ENCODE measurements around the gene PIR. TPM values are rescaled to one million over a fixed set of nuclear protein-coding genes. Genes with fewer than 3 reads are reported as not detected.

Gene PIR
- total RNA-seq, 1 experiment from 2014 or later = 27.5 TPM

DNA sequence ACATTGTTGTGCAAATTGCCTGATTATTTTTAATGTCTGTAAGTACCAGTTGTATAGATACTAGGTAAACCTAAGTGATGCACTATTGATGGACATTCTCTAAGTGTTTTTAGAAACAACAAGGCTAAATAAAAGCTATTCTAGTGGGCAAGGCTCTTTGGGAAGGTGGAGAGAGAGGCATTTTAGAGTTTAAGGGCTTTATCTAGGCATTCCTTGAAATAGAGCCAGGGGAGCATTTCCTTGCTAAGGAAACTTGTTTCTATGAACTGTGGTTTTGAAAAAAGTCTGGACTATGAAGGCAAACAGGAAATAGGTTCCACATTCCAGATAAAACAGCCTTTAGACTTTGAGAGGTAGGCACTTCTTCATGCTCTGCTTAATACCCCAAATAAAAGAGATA, 31.3 kb upstream of the PIR start:
- intact Hi-C loops (cut with micrococcal nuclease) = no loop called here
- ChIA-PET CTCF (no interaction called here), POLR2A (no interaction called here), RAD21 (ENCODE audit: low non-redundant PET in 1 of 2, low total read pairs in 2 of 2, uncharacterized antibody in 2 of 2, unreplicated experiment in 2 of 2) (no interaction called here)
- no peak overlapping the region for H3K27ac ChIP-seq (ENCODE audit: low read depth, low read length)
- no peaks in the 10 kb centered on the region for H3K27me3 ChIP-seq (ENCODE audit: insufficient read depth, low read length)
- no peak overlapping the region for H2AFZ ChIP-seq (ENCODE audit: low read depth, low read length, poor library complexity, severe bottlenecking)
- H3K4me3 ChIP-seq (replicated peaks in 1 of 2; ENCODE audit: low read depth in 1 of 2, low read length in 2 of 2) = no peak overlapping the region
- BruUV-seq (replicated peaks) = no TSS peak
- H3K79me2 ChIP-seq (ENCODE audit: insufficient read depth, low read length) = no peaks in the 10 kb centered on the region
- H3K4me2 ChIP-seq (ENCODE audit: low read length) = no peak overlapping the region
- no peaks in the 10 kb centered on the region for H3K4me1 ChIP-seq (ENCODE audit: control insufficient read depth in 1 of 2, insufficient read depth in 2 of 2, low read length in 2 of 2)
- no peaks in the 10 kb centered on the region for H3K9me2 ChIP-seq (ENCODE audit: insufficient read depth)
- no peaks in the 10 kb centered on the region for H4K20me1 ChIP-seq (ENCODE audit: insufficient read depth)
- ATAC-seq (no peak), DNase-seq (ENCODE audit: low read depth, low spot score) (no peak)
- H3K9ac ChIP-seq (ENCODE audit: low read length) = no peak overlapping the region
- no peaks in the 10 kb centered on the region for H3K9me3 ChIP-seq (ENCODE audit: control insufficient read depth in 1 of 2, insufficient read depth in 1 of 2, low read depth in 1 of 2, low read length in 2 of 2)
- TF ChIP-seq CBX3 (IDR thresholded peaks at IDR 0.05; ENCODE audit: low read depth) (no peak), YY1 (IDR thresholded peaks at IDR 0.05; ENCODE audit: extremely low read depth, insufficient replicate concordance, low read depth, low read length) (no peak), SP1 (IDR thresholded peaks at IDR 0.05; ENCODE audit: low read depth) (no peak), POLR2A (IDR thresholded peaks at IDR 0.05; ENCODE audit: borderline replicate concordance, extremely low read depth, insufficient read depth, insufficient read length) (no peak)
- no peaks in the 10 kb centered on the region for H3K36me3 ChIP-seq (ENCODE audit: control insufficient read depth in 1 of 2, insufficient read depth in 2 of 2, low read length in 2 of 2)

DNA sequence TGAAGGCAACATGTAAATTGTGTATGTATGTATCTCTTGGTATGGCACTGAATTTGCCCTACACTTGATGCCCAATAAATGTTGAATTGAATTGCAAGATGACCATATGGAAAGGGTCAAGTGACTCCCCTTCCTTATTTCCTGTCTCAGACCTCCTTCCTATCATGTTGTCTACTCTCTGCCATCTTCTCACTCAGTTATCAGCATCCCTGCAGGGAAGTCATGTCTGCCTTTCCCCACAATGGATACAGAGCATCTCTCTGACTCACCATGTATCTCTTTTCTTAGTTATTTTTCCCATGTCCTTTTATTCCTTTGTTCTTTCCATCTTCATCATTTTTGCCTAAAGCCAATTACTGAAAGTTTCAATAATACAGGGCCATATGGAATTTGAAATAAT, 30.0 kb upstream of the PIR start:
- POLR2A ChIA-PET = no interaction called here
- no peaks in the 10 kb centered on the region for H3K27me3 ChIP-seq (ENCODE audit: insufficient read depth, low read length)
- no peaks in the 10 kb centered on the region for H3K79me2 ChIP-seq (ENCODE audit: insufficient read depth, low read length)
- RAD21 ChIA-PET (ENCODE audit: low non-redundant PET in 1 of 2, low total read pairs in 2 of 2, uncharacterized antibody in 2 of 2, unreplicated experiment in 2 of 2) = no interaction called here
- H3K9ac ChIP-seq (ENCODE audit: low read length) = no peak overlapping the region
- no peaks in the 10 kb centered on the region for H3K4me1 ChIP-seq (ENCODE audit: control insufficient read depth in 1 of 2, insufficient read depth in 2 of 2, low read length in 2 of 2)
- no TSS peak for BruUV-seq (replicated peaks)
- H4K20me1 ChIP-seq (ENCODE audit: insufficient read depth) = no peaks in the 10 kb centered on the region
- H2AFZ ChIP-seq (ENCODE audit: low read depth, low read length, poor library complexity, severe bottlenecking) = no peak overlapping the region
- no peak for ATAC-seq
- H3K27ac ChIP-seq (ENCODE audit: low read depth, low read length) = no peak overlapping the region
- CTCF ChIA-PET = no interaction called here
- H3K4me2 ChIP-seq (ENCODE audit: low read length) = no peak overlapping the region
- no peak overlapping the region for H3K4me3 ChIP-seq (replicated peaks in 1 of 2; ENCODE audit: low read depth in 1 of 2, low read length in 2 of 2)
- intact Hi-C loops (cut with micrococcal nuclease) = no loop called here
- H3K9me3 ChIP-seq (ENCODE audit: control insufficient read depth in 1 of 2, insufficient read depth in 1 of 2, low read depth in 1 of 2, low read length in 2 of 2) = no peaks in the 10 kb centered on the region
- no peaks in the 10 kb centered on the region for H3K36me3 ChIP-seq (ENCODE audit: control insufficient read depth in 1 of 2, insufficient read depth in 2 of 2, low read length in 2 of 2)
- no peaks in the 10 kb centered on the region for H3K9me2 ChIP-seq (ENCODE audit: insufficient read depth)
- no peak for DNase-seq (ENCODE audit: low read depth, low spot score)
- TF ChIP-seq POLR2A (IDR thresholded peaks at IDR 0.05; ENCODE audit: borderline replicate concordance, extremely low read depth, insufficient read depth, insufficient read length) (no peak), ZFX (IDR thresholded peaks at IDR 0.05) (no peak), ZNF274 (IDR thresholded peaks at IDR 0.05; ENCODE audit: low read depth, low read length) (no peak), FOSL1 (IDR thresholded peaks at IDR 0.05; ENCODE audit: low read depth) (no peak), SRF (IDR thresholded peaks at IDR 0.05; ENCODE audit: low read depth) (no peak)
- TF ChIP-seq, protein P1, sequence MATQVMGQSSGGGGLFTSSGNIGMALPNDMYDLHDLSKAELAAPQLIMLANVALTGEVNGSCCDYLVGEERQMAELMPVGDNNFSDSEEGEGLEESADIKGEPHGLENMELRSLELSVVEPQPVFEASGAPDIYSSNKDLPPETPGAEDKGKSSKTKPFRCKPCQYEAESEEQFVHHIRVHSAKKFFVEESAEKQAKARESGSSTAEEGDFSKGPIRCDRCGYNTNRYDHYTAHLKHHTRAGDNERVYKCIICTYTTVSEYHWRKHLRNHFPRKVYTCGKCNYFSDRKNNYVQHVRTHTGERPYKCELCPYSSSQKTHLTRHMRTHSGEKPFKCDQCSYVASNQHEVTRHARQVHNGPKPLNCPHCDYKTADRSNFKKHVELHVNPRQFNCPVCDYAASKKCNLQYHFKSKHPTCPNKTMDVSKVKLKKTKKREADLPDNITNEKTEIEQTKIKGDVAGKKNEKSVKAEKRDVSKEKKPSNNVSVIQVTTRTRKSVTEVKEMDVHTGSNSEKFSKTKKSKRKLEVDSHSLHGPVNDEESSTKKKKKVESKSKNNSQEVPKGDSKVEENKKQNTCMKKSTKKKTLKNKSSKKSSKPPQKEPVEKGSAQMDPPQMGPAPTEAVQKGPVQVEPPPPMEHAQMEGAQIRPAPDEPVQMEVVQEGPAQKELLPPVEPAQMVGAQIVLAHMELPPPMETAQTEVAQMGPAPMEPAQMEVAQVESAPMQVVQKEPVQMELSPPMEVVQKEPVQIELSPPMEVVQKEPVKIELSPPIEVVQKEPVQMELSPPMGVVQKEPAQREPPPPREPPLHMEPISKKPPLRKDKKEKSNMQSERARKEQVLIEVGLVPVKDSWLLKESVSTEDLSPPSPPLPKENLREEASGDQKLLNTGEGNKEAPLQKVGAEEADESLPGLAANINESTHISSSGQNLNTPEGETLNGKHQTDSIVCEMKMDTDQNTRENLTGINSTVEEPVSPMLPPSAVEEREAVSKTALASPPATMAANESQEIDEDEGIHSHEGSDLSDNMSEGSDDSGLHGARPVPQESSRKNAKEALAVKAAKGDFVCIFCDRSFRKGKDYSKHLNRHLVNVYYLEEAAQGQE (IDR thresholded peaks at IDR 0.05; ENCODE audit: low read depth) = no peak
- TF ChIP-seq, protein P2, sequence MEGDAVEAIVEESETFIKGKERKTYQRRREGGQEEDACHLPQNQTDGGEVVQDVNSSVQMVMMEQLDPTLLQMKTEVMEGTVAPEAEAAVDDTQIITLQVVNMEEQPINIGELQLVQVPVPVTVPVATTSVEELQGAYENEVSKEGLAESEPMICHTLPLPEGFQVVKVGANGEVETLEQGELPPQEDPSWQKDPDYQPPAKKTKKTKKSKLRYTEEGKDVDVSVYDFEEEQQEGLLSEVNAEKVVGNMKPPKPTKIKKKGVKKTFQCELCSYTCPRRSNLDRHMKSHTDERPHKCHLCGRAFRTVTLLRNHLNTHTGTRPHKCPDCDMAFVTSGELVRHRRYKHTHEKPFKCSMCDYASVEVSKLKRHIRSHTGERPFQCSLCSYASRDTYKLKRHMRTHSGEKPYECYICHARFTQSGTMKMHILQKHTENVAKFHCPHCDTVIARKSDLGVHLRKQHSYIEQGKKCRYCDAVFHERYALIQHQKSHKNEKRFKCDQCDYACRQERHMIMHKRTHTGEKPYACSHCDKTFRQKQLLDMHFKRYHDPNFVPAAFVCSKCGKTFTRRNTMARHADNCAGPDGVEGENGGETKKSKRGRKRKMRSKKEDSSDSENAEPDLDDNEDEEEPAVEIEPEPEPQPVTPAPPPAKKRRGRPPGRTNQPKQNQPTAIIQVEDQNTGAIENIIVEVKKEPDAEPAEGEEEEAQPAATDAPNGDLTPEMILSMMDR (IDR thresholded peaks at IDR 0.05 in 2 of 3, conservative IDR thresholded peaks at IDR 0.05 in 1 of 3; ENCODE audit: borderline replicate concordance in 1 of 3, insufficient read depth in 1 of 3, low read depth in 2 of 3, low read length in 2 of 3) = no peak
- TF ChIP-seq, protein P3, sequence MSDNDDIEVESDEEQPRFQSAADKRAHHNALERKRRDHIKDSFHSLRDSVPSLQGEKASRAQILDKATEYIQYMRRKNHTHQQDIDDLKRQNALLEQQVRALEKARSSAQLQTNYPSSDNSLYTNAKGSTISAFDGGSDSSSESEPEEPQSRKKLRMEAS (IDR thresholded peaks at IDR 0.05) = no peak
- TF ChIP-seq, protein P4, sequence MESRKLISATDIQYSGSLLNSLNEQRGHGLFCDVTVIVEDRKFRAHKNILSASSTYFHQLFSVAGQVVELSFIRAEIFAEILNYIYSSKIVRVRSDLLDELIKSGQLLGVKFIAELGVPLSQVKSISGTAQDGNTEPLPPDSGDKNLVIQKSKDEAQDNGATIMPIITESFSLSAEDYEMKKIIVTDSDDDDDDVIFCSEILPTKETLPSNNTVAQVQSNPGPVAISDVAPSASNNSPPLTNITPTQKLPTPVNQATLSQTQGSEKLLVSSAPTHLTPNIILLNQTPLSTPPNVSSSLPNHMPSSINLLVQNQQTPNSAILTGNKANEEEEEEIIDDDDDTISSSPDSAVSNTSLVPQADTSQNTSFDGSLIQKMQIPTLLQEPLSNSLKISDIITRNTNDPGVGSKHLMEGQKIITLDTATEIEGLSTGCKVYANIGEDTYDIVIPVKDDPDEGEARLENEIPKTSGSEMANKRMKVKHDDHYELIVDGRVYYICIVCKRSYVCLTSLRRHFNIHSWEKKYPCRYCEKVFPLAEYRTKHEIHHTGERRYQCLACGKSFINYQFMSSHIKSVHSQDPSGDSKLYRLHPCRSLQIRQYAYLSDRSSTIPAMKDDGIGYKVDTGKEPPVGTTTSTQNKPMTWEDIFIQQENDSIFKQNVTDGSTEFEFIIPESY (IDR thresholded peaks at IDR 0.05; ENCODE audit: extremely low read depth, insufficient replicate concordance, low read length) = no peak
- TF ChIP-seq, protein P5, sequence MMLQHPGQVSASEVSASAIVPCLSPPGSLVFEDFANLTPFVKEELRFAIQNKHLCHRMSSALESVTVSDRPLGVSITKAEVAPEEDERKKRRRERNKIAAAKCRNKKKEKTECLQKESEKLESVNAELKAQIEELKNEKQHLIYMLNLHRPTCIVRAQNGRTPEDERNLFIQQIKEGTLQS (IDR thresholded peaks at IDR 0.05) = no peak

All from HCT116 (cell line).